Natural killer cell (primary cell): ENCODE data around the gene KCNT1. TPM values are rescaled to one million over a fixed set of nuclear protein-coding genes. Genes with fewer than 3 reads are reported as not detected.

ENCODE experiments used
- ATAC-seq, 3 donors: fragments of 150-1000 bp in 2 of 3; fragments of 200-7000 bp in 1 of 3; cut with Tn5 transposase; 1 replicate in 1 of 3; 2 replicates in 2 of 3; pipeline ENCODE4 v1.10.0; 2021; ENCODE audit warnings: mild to moderate bottlenecking in 2 of 3, moderate library complexity in 2 of 3
- DNase-seq, 2 donors: peaks; one replicate each; pipeline versions ENCODE4 v3.0.0 to v3.0.0-alpha.2; 2013 to 2021; ENCODE audit warnings: mixed read lengths in 1 of 2
- H3K27ac ChIP-seq: one replicate; pipeline ENCODE4 v1.5.1; 2013; ENCODE audit warnings: mild to moderate bottlenecking, low read length
- H3K27me3 ChIP-seq: one replicate; pipeline ENCODE4 v1.6.1; 2013; ENCODE audit warnings: low read length; ENCODE audit not compliant: control insufficient read depth, insufficient read depth
- H3K36me3 ChIP-seq: one replicate; pipeline ENCODE4 v1.6.1; 2013; ENCODE audit warnings: low read length; ENCODE audit not compliant: control insufficient read depth, insufficient read depth
- H3K4me1 ChIP-seq: one replicate; pipeline ENCODE4 v1.6.1; 2013; ENCODE audit warnings: low read length; ENCODE audit not compliant: control insufficient read depth, insufficient read depth
- H3K4me3 ChIP-seq: one replicate; pipeline ENCODE4 v1.5.1; 2013; ENCODE audit warnings: low read length
- H3K9me3 ChIP-seq: one replicate; pipeline ENCODE4 v1.6.1; 2013; ENCODE audit warnings: low read length; ENCODE audit not compliant: control insufficient read depth, insufficient read depth
- H3K27ac Mint-ChIP-seq, 2 donors: one replicate each; pipeline ENCODE4 v1.8.0; 2022; ENCODE audit warnings: mild to moderate bottlenecking in 2 of 2, mixed read lengths in 2 of 2, moderate library complexity in 1 of 2
- H3K27me3 Mint-ChIP-seq, 2 donors: one replicate each; pipeline ENCODE4 v1.8.0; 2022; ENCODE audit warnings: low read depth in 2 of 2, mixed read lengths in 2 of 2
- H3K36me3 Mint-ChIP-seq: one replicate; pipeline ENCODE4 v1.8.0; 2022; ENCODE audit warnings: mixed read lengths
- H3K4me1 Mint-ChIP-seq, 2 donors: one replicate each; pipeline ENCODE4 v1.8.0; 2022; ENCODE audit warnings: mixed read lengths in 2 of 2
- H3K4me3 Mint-ChIP-seq: one replicate; pipeline ENCODE4 v1.8.0; 2022; ENCODE audit warnings: mild to moderate bottlenecking, moderate library complexity, mixed read lengths
- H3K9me3 Mint-ChIP-seq, 2 donors: one replicate each; pipeline ENCODE4 v1.8.0; 2022; ENCODE audit warnings: mixed read lengths in 2 of 2
- CTCF ChIP-seq: fragments of 200-600 bp; IDR thresholded peaks from one replicate; pipeline ENCODE4 v1.8.0; 2022; ENCODE audit warnings: antibody characterized with exemption
- WGBS: methylation state at CpG from one replicate; pipeline ENCODE4 v1.1.7; 2013; ENCODE audit warnings: missing lambda C conversion rate; ENCODE audit not compliant: insufficient coverage; 5-methylcytosine and 5-hydroxymethylcytosine counted together
- intact Hi-C: fragments of 100-400 bp; cut with micrococcal nuclease; formaldehyde crosslinking; loops from one replicate; pipeline ENCODE4 v1.14.2; 2022
- total RNA-seq, 4 donors: library from RNA; stranded (reverse); fragments of 120-200 nt in 1 of 4; gene quantifications; one replicate each; pipeline versions ENCODE4 v1.2.3 to v1.2.4, GENCODE V29; 2013 to 2022

The KCNT1 gene
- total RNA-seq, 3 donors from 2014 or later (not counting 1 experiment from before 2014, with no cell fraction given), result 0.52 to 1.2 (median 0.88) TPM

DNA sequence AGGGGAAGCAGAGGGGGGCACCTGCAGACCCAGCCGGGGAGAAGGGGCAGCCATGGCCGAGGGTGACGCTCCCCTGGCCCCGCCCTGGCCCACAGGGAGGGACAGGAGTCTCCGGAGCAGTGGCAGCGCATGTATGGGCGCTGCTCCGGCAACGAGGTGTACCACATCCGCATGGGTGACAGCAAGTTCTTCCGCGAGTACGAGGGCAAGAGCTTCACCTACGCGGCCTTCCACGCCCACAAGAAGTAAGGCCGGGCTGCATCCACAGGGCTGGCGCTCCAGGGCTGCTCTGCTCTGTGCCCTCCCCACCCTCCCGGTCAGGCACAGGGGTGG, 68.2 kb downstream of the KCNT1 start:
- Mint-ChIP-seq H3K4me1 (peaks cover 0 to under 1% of the 10 kb centered on the region in 2 donors), H3K36me3 (no peaks in the 10 kb centered on the region), H3K9me3 (no peaks in the 10 kb centered on the region), H3K4me3 (no peak overlapping the region), H3K27me3 (peaks cover 0 to 4% of the 10 kb centered on the region in 2 donors), H3K27ac (no peak overlapping the region)
- H3K9me3 ChIP-seq, result peaks cover 15% of the 10 kb centered on the region
- no peak overlapping the region for H3K27ac ChIP-seq
- H3K36me3 ChIP-seq, result no peaks in the 10 kb centered on the region
- intact Hi-C loops, result no loop called here
- H3K4me3 ChIP-seq, result no peak overlapping the region
- peaks cover 5% of the 10 kb centered on the region for H3K4me1 ChIP-seq
- ATAC-seq, result peak in 2 of 3 donors; percentile 38 to 63
- no peak for TF ChIP-seq CTCF
- DNase-seq, result peak in 1 of 2 donors; percentile 10
- 82% methylated on average over 19 of the region's 19 CpGs for WGBS
- no peaks in the 10 kb centered on the region for H3K27me3 ChIP-seq

DNA sequence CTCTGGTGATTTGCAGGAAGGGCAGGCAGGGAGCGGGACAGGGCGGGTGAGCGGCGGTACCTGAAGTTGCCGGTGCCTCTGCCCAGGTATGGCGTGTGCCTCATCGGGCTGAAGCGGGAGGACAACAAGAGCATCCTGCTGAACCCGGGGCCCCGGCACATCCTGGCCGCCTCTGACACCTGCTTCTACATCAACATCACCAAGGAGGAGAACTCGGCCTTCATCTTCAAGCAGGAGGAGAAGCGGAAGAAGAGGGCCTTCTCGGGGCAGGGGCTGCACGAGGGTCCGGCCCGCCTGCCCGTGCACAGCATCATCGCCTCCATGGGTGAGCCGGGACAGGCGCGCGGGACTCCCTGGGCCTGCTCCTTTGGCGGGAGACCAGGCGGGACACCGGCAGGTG, 68.8 kb downstream of the KCNT1 start:
- WGBS, result 91% methylated on average over 26 of the region's 26 CpGs
- Mint-ChIP-seq H3K27ac (no peak overlapping the region), H3K27me3 (peaks cover 0 to 4% of the 10 kb centered on the region in 2 donors), H3K9me3 (no peaks in the 10 kb centered on the region), H3K4me3 (no peak overlapping the region), H3K4me1 (peaks cover 6 to 7% of the 10 kb centered on the region in 2 donors), H3K36me3 (no peaks in the 10 kb centered on the region)
- Histone ChIP-seq H3K4me3 (no peak overlapping the region), H3K4me1 (peaks cover 11% of the 10 kb centered on the region), H3K9me3 (peaks cover 11% of the 10 kb centered on the region), H3K36me3 (no peaks in the 10 kb centered on the region), H3K27ac (no peak overlapping the region), H3K27me3 (no peaks in the 10 kb centered on the region)
- TF ChIP-seq CTCF, result no peak
- ATAC-seq (no peak), DNase-seq (no peak)
- intact Hi-C loops, result no loop called here

GRCh38 chr9:135771401-135772051, 69.5 kb downstream of the KCNT1 start:
- no peak overlapping the region for H3K27ac ChIP-seq
- DNase-seq (no peak), ATAC-seq (no peak)
- no peak overlapping the region for H3K27ac Mint-ChIP-seq
- no peaks in the 10 kb centered on the region for H3K36me3 Mint-ChIP-seq
- no peaks in the 10 kb centered on the region for H3K9me3 Mint-ChIP-seq
- peaks cover 0 to 4% of the 10 kb centered on the region in 2 donors for H3K27me3 Mint-ChIP-seq
- no peaks in the 10 kb centered on the region for H3K36me3 ChIP-seq
- no peak for TF ChIP-seq CTCF
- intact Hi-C loops, result no loop called here
- H3K27me3 ChIP-seq, result no peaks in the 10 kb centered on the region
- H3K4me3 Mint-ChIP-seq, result no peak overlapping the region
- H3K9me3 ChIP-seq, result peaks cover 3% of the 10 kb centered on the region
- H3K4me3 ChIP-seq, result no peak overlapping the region
- peaks cover 9% of the 10 kb centered on the region in 2 donors for H3K4me1 Mint-ChIP-seq
- 87% methylated on average over 21 of the region's 21 CpGs for WGBS
- H3K4me1 ChIP-seq, result peaks cover 17% of the 10 kb centered on the region
